Activated CD4-positive, alpha-beta T cell treated with anti-CD3 and anti-CD28 coated beads, Interleukin-2, Interleukin-4, amounts not matched to agents 100 ng/mL and 50 ng/mL, durations not matched to agents 16 hours and 8 hours (primary cell): ENCODE data around the gene ALOX15.
"Not testable (repeated sequence)": the region's sequence is repeated elsewhere in the genome, so short reads cannot be mapped to it uniquely, and the experiment has no call there.

Experiments
- DNase-seq: peaks from one replicate; pipeline ENCODE4 v3.0.0-alpha.2; 2020; ENCODE audit warnings: low spot score

ALOX15 gene

DNA sequence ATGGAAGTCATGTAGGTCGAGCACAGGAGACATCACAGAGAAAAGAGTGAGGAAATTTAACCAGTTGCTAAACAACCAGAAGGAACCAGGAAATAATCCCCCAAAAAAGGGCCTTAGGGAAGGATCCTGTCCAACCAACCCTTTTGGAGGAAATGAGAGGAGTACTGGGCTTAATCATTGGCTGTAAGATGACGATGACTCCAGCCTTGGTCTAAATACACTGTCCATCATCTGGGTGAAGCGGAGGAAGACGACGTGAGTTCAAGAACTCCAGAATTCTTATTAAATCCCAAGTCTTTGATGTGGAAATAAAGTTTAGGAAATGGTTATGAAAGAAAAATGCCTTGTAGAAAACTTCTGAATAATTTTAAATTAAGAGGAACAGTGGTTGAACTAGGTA, 11.5 kb upstream of the ALOX15 start:
- no peak for DNase-seq

DNA sequence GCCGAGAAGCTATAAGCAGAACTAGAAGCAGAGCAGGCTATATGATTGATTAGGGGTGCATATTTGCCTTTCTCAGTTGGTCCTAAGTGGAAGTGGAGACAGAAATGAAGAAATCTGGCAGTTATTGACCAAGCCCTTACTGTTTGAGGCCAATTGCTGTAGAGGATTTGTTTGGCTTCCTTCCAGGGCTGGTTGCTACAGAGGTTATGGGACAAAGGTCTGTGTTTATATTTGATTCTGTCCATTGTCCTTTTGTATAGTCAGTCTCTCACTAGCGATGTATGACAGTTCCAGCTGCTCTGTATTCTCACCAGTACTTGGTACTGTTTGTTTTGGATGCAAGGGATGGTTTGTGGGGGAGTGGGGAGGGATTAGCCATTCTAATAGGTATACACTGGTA, 7.3 kb upstream of the ALOX15 start:
- no peak for DNase-seq

- no peak for DNase-seq
These were observed 4.2 kb upstream of the ALOX15 start for GRCh38 chr17:4645642-4646041.

DNA sequence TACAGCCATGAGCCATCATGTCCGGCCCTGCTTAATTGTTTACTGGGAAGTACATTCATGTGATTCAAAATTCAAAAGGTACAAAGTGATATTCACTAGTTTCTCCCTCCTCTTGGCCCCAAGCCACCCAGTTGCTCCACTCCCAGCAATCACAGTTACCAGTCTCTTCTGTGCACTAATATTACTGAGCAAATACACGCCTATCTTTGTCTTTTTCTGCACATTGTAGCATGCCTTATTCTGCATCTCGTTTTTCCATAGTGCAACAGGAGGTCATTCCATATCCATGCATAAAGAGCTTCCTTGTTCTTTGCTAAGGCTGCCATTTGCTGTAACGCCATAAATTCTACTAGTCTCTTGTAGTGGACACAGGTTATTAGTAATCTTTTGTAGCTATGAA, 2.2 kb upstream of the ALOX15 start:
- DNase-seq: no peak

DNA sequence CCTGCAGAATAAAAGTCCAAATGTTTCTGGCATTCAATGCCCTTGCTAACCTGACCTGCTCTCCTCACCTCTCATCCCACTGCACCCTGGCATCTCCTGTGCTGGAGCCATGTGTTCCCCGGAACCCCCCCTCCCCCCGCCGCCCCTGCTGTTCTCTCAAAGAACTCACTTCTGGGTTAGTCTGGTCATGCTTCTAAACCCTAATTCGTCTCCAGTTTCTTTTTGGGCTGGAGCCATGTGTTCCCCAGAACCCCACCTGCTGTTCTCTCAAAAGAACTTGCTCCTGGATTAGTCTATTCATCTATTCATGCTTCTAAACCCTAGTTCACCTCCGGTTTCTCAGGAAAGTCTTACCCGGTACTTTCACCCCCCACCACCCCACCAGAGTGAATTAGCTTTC, 808 bp upstream of the ALOX15 start:
- DNase-seq: no peak

GRCh38 chr17:4640569-4641188, 799 bp downstream of the ALOX15 start:
- DNase-seq: not testable (repeated sequence)

DNA sequence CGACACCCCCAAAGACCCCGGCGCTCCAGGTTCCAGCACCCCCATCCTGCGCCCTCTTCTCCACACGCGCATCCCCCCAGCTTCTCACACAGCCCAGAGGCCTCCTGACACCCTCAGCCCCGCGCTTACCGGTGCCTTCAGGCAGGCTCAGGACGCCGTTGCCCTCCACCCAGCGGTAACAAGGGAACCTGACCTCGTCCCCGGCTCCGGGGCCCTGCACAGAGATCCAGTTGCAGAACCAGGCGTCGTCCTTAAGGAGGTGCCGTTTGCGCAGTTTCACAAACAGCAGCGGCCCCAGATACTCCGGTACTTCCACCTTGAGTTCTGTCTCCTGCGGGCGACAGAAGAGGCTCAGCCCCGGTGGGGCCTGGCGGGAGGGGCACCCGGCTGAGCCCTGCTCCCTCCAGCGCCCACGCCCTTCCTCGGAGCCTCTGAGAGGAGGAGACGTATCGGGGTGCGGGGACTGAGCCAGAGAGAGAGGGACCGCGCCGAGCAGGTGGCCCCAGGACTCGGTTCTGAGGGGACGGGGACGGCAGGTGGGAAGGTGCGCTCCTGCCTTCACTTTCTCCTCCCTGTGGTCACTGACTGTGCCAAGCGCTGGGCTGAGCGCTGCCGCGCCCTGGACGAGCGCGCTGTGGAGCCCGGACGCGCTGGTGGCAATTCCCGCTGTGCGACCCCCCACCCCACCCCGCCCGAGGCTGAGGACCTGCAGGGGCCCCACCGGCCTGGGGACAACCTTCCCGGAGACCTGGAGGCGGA, 2.0 kb downstream of the ALOX15 start:
- DNase-seq: peak; percentile 24

- DNase-seq: not testable (repeated sequence)
These were observed 2.7 kb downstream of the ALOX15 start for GRCh38 chr17:4638766-4639165.

- no peak for DNase-seq
These were observed 4.9 kb downstream of the ALOX15 start for GRCh38 chr17:4636474-4637100.

- peak; percentile 7 for DNase-seq
These were observed 5.6 kb downstream of the ALOX15 start for GRCh38 chr17:4635823-4636375.

GRCh38 chr17:4634976-4635375, 6.5 kb downstream of the ALOX15 start:
- no peak for DNase-seq

DNA sequence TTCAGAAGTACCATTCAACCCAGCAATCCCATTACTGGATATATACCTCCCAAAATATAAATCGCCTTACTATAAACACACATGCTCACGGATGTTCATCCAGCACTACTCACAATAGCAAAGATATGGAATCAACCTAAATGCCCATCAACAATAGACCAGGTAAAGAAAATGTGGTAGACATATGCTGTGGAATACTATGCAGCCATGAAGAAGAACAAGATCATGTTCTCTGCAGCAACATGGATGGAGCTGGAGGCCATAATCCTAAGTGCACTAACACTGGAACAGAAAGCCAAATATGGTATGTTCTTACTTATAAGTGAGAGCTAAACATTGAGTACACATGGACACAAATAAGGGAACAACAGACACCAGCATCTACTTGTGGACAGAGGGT, 7.8 kb downstream of the ALOX15 start:
- no peak for DNase-seq

DNA sequence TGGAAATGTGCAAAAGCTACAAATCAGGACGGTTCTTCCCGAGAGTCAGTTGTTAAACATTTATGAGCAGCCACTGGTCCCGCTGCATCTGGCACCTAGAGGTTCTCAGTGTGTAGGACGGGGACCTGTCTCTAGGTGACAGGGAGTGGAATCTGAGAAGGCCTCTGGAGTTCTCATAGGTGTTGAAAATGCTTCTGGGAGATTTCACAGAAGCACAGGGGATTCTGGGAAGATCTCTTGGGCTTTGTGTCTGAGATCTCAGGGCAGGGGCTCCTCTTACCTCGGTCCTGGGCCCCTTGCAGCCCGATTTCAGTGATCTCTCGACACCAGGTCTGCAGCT, 8.9 kb downstream of the ALOX15 start:
- no peak for DNase-seq

GRCh38 chr17:4631836-4632580, 9.5 kb downstream of the ALOX15 start:
- DNase-seq: no peak

DNA sequence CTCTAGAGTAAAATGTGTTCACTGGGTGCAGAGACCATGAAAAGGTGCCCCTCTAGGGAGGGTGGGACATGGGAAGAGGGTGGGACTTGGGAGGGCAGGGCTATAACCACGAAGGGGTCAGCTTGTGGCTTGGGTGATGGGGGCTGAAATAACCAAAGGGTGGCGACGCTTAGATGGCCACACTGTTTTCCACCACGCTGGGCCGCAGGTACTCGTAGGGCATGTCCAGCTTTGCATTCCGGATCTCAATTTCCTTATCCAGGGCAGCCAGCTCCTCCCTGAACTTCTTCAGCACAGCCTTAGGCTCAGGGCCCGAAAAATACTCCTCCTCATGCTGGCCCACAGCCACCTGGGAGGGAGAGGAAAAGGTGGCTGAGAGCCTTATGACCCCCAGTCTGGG, 10.0 kb downstream of the ALOX15 start:
- DNase-seq: no peak

GRCh38 chr17:4626734-4627256, 14.7 kb downstream of the ALOX15 start:
- no peak for DNase-seq

- no peak for DNase-seq
These were observed 16.3 kb downstream of the ALOX15 start for GRCh38 chr17:4625181-4625617.

DNA sequence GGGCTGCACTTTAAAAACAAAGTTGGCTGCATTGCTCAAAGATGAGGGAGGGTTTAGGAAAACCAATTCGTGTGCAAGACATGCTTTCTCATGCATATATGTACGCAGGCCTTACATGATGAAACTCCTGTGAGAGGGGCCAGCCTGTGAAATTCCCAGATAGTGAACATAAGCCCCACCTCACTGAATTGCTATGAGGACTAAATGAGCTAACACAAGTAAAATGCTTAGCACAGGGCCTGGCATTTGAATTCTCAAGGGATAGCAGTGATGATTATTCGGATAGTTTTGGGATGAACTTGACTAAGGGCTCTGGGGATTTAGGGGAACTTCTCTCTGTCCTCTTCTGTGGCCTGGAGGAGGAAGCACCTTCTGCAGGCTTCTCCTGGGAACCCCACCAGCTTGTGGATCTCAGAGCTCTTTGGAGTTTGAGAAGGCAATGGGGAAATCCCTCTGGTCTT, 17.0 kb downstream of the ALOX15 start:
- not testable (repeated sequence) for DNase-seq

GRCh38 chr17:4623249-4623648, 18.2 kb downstream of the ALOX15 start:
- no peak for DNase-seq

- DNase-seq: no peak
These were observed 19.1 kb downstream of the ALOX15 start for GRCh38 chr17:4622375-4622774.

DNA sequence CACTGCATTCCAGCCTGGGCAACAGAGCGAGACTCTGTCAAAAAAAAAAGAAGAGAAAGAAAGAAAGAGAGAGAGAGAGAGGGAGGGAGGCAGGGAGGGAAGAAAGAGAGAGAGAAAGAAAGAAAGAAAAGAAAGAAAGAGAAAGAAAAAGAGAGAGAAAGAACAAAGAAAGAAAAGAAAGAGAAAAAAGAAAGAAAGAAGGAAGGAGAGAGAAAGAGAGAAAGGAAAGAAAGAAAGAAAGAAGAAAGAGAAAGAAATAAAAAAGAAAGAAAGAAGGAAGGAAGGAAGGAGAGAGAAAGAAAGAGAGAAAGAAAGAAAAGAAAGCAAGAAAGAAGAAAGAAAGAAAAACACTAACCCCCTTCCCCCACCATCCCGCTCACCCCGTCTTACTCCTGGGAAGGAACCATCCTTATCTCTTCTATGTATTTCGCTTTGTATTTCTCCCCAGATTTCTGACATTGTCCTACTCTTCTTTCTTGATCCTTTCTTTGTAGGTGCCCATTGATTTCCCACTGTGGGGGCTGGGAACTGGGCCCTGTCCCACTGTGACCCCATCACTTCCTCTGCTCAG, 20.9 kb downstream of the ALOX15 start:
- DNase-seq: no peak
